MM.1S (cell line): Measurements from ENCODE around the gene SSU72.

Source experiments
- EZH2phosphoT487 ChIP-seq: fragments of 300-600 bp; sonication (generic); IDR thresholded peaks from 2 replicates; pipeline ENCODE4 v1.6.1; 2018; ENCODE audit warnings: antibody characterized with exemption, low read length
- TF ChIP-seq, protein P1 (sequence below): fragments of 300-600 bp; sonication (generic); IDR thresholded peaks from 2 replicates; pipeline ENCODE4 v1.5.1; 2016; ENCODE audit warnings: antibody characterized with exemption, low read length, mixed read lengths

- TF ChIP-seq, protein P1, sequence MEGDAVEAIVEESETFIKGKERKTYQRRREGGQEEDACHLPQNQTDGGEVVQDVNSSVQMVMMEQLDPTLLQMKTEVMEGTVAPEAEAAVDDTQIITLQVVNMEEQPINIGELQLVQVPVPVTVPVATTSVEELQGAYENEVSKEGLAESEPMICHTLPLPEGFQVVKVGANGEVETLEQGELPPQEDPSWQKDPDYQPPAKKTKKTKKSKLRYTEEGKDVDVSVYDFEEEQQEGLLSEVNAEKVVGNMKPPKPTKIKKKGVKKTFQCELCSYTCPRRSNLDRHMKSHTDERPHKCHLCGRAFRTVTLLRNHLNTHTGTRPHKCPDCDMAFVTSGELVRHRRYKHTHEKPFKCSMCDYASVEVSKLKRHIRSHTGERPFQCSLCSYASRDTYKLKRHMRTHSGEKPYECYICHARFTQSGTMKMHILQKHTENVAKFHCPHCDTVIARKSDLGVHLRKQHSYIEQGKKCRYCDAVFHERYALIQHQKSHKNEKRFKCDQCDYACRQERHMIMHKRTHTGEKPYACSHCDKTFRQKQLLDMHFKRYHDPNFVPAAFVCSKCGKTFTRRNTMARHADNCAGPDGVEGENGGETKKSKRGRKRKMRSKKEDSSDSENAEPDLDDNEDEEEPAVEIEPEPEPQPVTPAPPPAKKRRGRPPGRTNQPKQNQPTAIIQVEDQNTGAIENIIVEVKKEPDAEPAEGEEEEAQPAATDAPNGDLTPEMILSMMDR: no peak
- no peak for TF ChIP-seq EZH2phosphoT487
Observed at GRCh38 chr1:1615256-1616044, 40.8 kb upstream of the SSU72 start, which contains the start of gene MIB2.
